Measurements from ENCODE around the gene ZNF143. TPM values are rescaled to one million over a fixed set of nuclear protein-coding genes. Genes with fewer than 3 reads are reported as not detected.
A peak's percentile ranks its signal among the peaks of the same experiment; 100 is the strongest.

The ZNF143 gene
- total and polyA plus RNA-seq, 2 of the 13 experiments (the other 11 are each of a cell fraction or from before 2014, with no cell fraction given): 22.4 to 35.6 TPM

- TF ChIP-seq ZHX2 (IDR thresholded peaks at IDR 0.05; ENCODE audit: low read depth): no peak
- 0 out of 2 replicates have a peak, but pooled peaks have one; percentile 15 for TF ChIP-seq ZHX2 (CRISPR knock-in tag; IDR thresholded peaks at IDR 0.05; ENCODE audit: borderline replicate concordance)
- no peak for TF ChIP-seq MLX (CRISPR knock-in tag; IDR thresholded peaks at IDR 0.05)
- no peak for TF ChIP-seq DRAP1 (CRISPR knock-in tag; IDR thresholded peaks at IDR 0.05)
- no peak; the same call in 1 of the 2 replicates for TF ChIP-seq GMEB1 (CRISPR knock-in tag; IDR thresholded peaks at IDR 0.05; ENCODE audit: borderline replicate concordance)
- TF ChIP-seq XRCC5 (optimal IDR thresholded peaks at IDR 0.05; ENCODE audit: low read length): no peak
- TF ChIP-seq REST (IDR thresholded peaks at IDR 0.05; ENCODE audit: borderline replicate concordance in 1 of 2, low read depth in 1 of 2, low read length in 2 of 2): peak in 1 of 2 experiments; percentile 59; a peak in 1 of 4 replicates
- TF ChIP-seq ZNF761 (CRISPR knock-in tag; conservative IDR thresholded peaks at IDR 0.05): no peak
- peak; percentile 55; the same call in 1 of the 2 replicates for TF ChIP-seq ATF7-NPFF (CRISPR knock-in tag; IDR thresholded peaks at IDR 0.05; ENCODE audit: low read depth)
- TF ChIP-seq PHF8 (CRISPR knock-in tag; IDR thresholded peaks at IDR 0.05): peak; percentile 68
- TF ChIP-seq PRPF4 (IDR thresholded peaks at IDR 0.05; ENCODE audit: low read depth, low read length, poor library complexity, severe bottlenecking): no peak
- TF ChIP-seq TFAP4 (IDR thresholded peaks at IDR 0.05; ENCODE audit: borderline replicate concordance, low read depth): no peak
- no peak for TF ChIP-seq ZNF788 (CRISPR knock-in tag; IDR thresholded peaks at IDR 0.05; ENCODE audit: borderline replicate concordance)
- no peak for TF ChIP-seq NR0B2 (CRISPR knock-in tag; IDR thresholded peaks at IDR 0.05)
Measured at GRCh38 chr11:9461063-9461759, 399 bp downstream of the ZNF143 start (continued).
